Smooth muscle cell (in vitro differentiated cells): ENCODE results near the gene MTM1. TPM values are rescaled to one million over a fixed set of nuclear protein-coding genes. Genes with fewer than 3 reads are reported as not detected.

Experiments
- DNase-seq: peaks from one replicate; lab custom pipeline; 2025; ENCODE audit not compliant: unreplicated experiment; lab: John Stamatoyannopoulos, UW
- H2AFZ ChIP-seq: fragments of 200-600 bp; sonication (generic); 2 replicates; pipeline ENCODE4 v1.6.0; 2016; ENCODE audit warnings: antibody characterized with exemption, low read depth, mild to moderate bottlenecking
- H3F3A ChIP-seq: fragments of 200-600 bp; sonication (generic); 2 replicates; pipeline ENCODE4 v1.6.0; 2017; ENCODE audit warnings: antibody characterized with exemption, low read depth
- H3K27ac ChIP-seq: fragments of 200-600 bp; sonication (generic); 2 replicates; pipeline ENCODE4 v1.5.1; 2016; ENCODE audit warnings: low read depth, mild to moderate bottlenecking
- H3K27me3 ChIP-seq: fragments of 200-600 bp; sonication (generic); 2 replicates; pipeline ENCODE4 v1.6.1; 2016; ENCODE audit warnings: low read depth, mild to moderate bottlenecking
- H3K36me3 ChIP-seq: fragments of 200-600 bp; sonication (generic); 2 replicates; pipeline ENCODE4 v1.5.1; 2016; ENCODE audit warnings: low read depth
- H3K4me1 ChIP-seq: fragments of 200-600 bp; sonication (generic); 2 replicates; pipeline ENCODE4 v1.5.1; 2016; ENCODE audit warnings: low read depth
- H3K4me2 ChIP-seq: fragments of 200-600 bp; sonication (generic); 2 replicates; pipeline ENCODE4 v1.6.0; 2016; ENCODE audit warnings: mild to moderate bottlenecking
- H3K4me3 ChIP-seq: fragments of 200-600 bp; sonication (generic); 2 replicates; pipeline ENCODE4 v1.5.1; 2016; ENCODE audit warnings: mild to moderate bottlenecking
- H3K79me2 ChIP-seq: fragments of 200-600 bp; sonication (generic); 2 replicates; pipeline ENCODE4 v1.6.0; 2016; ENCODE audit warnings: low read depth, mild to moderate bottlenecking
- H3K9ac ChIP-seq: fragments of 200-600 bp; sonication (generic); 2 replicates; pipeline ENCODE4 v1.6.0; 2016; ENCODE audit warnings: low read depth
- H3K9me3 ChIP-seq: fragments of 200-600 bp; sonication (generic); replicated peaks from 2 replicates; pipeline ENCODE4 v1.5.1; 2016; ENCODE audit warnings: low read depth
- H4K20me1 ChIP-seq: fragments of 200-600 bp; sonication (generic); 2 replicates; pipeline ENCODE4 v1.6.0; 2016; ENCODE audit warnings: low read depth
- CTCF ChIP-seq: fragments of 200-600 bp; sonication (generic); IDR thresholded peaks from 2 replicates; pipeline ENCODE4 v1.5.1; 2017; ENCODE audit warnings: borderline replicate concordance, mild to moderate bottlenecking, antibody characterized with exemption; ENCODE audit not compliant: insufficient read depth, poor library complexity, severe bottlenecking
- WGBS: methylation state at CpG from one replicate; pipeline ENCODE4 v1.1.7; 2016; ENCODE audit warnings: low lambda C conversion rate; 5-methylcytosine and 5-hydroxymethylcytosine counted together
- polyA plus RNA-seq: library from polyadenylated mRNA; unstranded; fragments of >200 nt; fragmentation: Nextera tagmentation; extraction: Ambion mirVana; gene quantifications from 2 replicates; pipeline ENCODE4 v1.2.1, GENCODE V29; 2016
- total RNA-seq: library from RNA; depleted of rRNA; stranded (reverse); fragments of >200 nt; gene quantifications from 2 replicates; pipeline ENCODE4 v1.2.3, GENCODE V29; 2014

The MTM1 gene
- total RNA-seq (10.1 and 12.9 TPM in 2 replicates), polyA plus RNA-seq (4.5 and 5.1 TPM in 2 replicates)

- H3K9ac ChIP-seq, result peak within 1 kb of the TSS; percentile 78
- H3K4me2 ChIP-seq, result peak within 1 kb of the TSS; percentile 79
- no peaks in the 10 kb centered on the region for H3K4me1 ChIP-seq
- no peaks in the 10 kb centered on the region for H3K36me3 ChIP-seq
- H3F3A ChIP-seq, result no peaks in the 10 kb centered on the region
- peak; percentile 62 for DNase-seq
- H3K27me3 ChIP-seq, result no peaks in the 10 kb centered on the region
- H2AFZ ChIP-seq, result peak within 1 kb of the TSS; percentile 68
- peaks cover 11% of the 10 kb centered on the region for H3K79me2 ChIP-seq
- TF ChIP-seq CTCF, result no peak
- 28% methylated on average over 46 of the region's 89 CpGs for WGBS
- peak within 1 kb of the TSS; percentile 55 for H3K27ac ChIP-seq
- H3K4me3 ChIP-seq, result peak within 1 kb of the TSS; percentile 64
- H4K20me1 ChIP-seq, result no peaks in the 10 kb centered on the region
- no peaks in the 10 kb centered on the region for H3K9me3 ChIP-seq
Observed at GRCh38 chrX:150568320-150569154, at the start of gene MTM1. MTM1 (plus strand) TSS chrX:150568621; CDS start chrX:150592615, 23,994 bp downstream.

GRCh38 chrX:150522494-150522893, 45.9 kb upstream of the MTM1 start:
- no peaks in the 10 kb centered on the region for H3K27me3 ChIP-seq
- no peak overlapping the region for H3K4me2 ChIP-seq
- H3K9me3 ChIP-seq, result no peaks in the 10 kb centered on the region
- no peaks in the 10 kb centered on the region for H3K36me3 ChIP-seq
- H3K4me3 ChIP-seq, result no peak overlapping the region
- TF ChIP-seq CTCF, result no peak
- no peak overlapping the region for H2AFZ ChIP-seq
- H3K4me1 ChIP-seq, result no peaks in the 10 kb centered on the region
- H3K9ac ChIP-seq, result no peak overlapping the region
- H3K79me2 ChIP-seq, result no peaks in the 10 kb centered on the region
- no peak for DNase-seq
- H3F3A ChIP-seq, result no peaks in the 10 kb centered on the region
- H3K27ac ChIP-seq, result no peak overlapping the region
- 85% methylated on average over 2 of the region's 2 CpGs for WGBS
- no peaks in the 10 kb centered on the region for H4K20me1 ChIP-seq

- WGBS, result 81% methylated on average over 10 of the region's 10 CpGs
- H2AFZ ChIP-seq, result no peak overlapping the region
- H3K4me3 ChIP-seq, result no peak overlapping the region
- H3K9ac ChIP-seq, result no peak overlapping the region
- no peaks in the 10 kb centered on the region for H3K79me2 ChIP-seq
- no peak for DNase-seq
- H3K27ac ChIP-seq, result no peak overlapping the region
- no peaks in the 10 kb centered on the region for H3K36me3 ChIP-seq
- H3K27me3 ChIP-seq, result no peaks in the 10 kb centered on the region
- no peak for TF ChIP-seq CTCF
- no peaks in the 10 kb centered on the region for H3K4me1 ChIP-seq
- no peaks in the 10 kb centered on the region for H3K9me3 ChIP-seq
- no peaks in the 10 kb centered on the region for H4K20me1 ChIP-seq
- no peaks in the 10 kb centered on the region for H3F3A ChIP-seq
- H3K4me2 ChIP-seq, result no peak overlapping the region
Observed at GRCh38 chrX:150525061-150525919, 43.1 kb upstream of the MTM1 start.
